Endothelial cell of umbilical vein (primary cell): ENCODE results near the gene HPF1. TPM values are rescaled to one million over a fixed set of nuclear protein-coding genes. Genes with fewer than 3 reads are reported as not detected.

Source experiments
- BruUV-seq: library from RNA; stranded (reverse); fragments of 400-500 nt; replicated peaks from 2 replicates; lab custom pipeline; 2021; lab: Mats Ljungman, UMichigan
- CTCF ChIA-PET: fragments of 300-600, 350-600 bp; sonication (Branson Sonifier 250); formaldehyde crosslinking; loops from one replicate; lab custom pipeline; 2021; ENCODE audit warnings: antibody characterized with exemption, inconsistent platforms; lab: Charles Lee
- POLR2A ChIA-PET: fragments of 300-600, 350-600 bp; sonication (Branson Sonifier 250); formaldehyde crosslinking; loops from one replicate; lab custom pipeline; 2021; ENCODE audit warnings: antibody characterized with exemption, inconsistent platforms; lab: Charles Lee
- DNase-seq: peaks from one replicate; pipeline ENCODE4 v3.0.0-alpha.2; 2011; ENCODE audit warnings: low read depth, low spot score
- FAIRE-seq: peaks from 2 replicates; lab custom pipeline; 2011; peaks lifted over from hg19 to GRCh38; lab: Jason Lieb, UNC
- H2AFZ ChIP-seq: 2 replicates; pipeline ENCODE4 v1.6.0; 2012; ENCODE audit warnings: low read depth, low read length, control low read depth, inconsistent platforms
- H3K27ac ChIP-seq: 2 replicates; pipeline ENCODE4 v1.5.1; 2011; ENCODE audit warnings: low read depth, mild to moderate bottlenecking, control low read depth, low read length, moderate library complexity; ENCODE audit not compliant: insufficient read depth
- H3K27me3 ChIP-seq, 2 experiments: 2 replicates each; pipeline versions ENCODE4 v1.6.0 to v1.6.1; 2011; ENCODE audit warnings: low read length in 2 of 2, mixed read lengths in 1 of 2; ENCODE audit not compliant: control insufficient read depth in 2 of 2, insufficient read depth in 2 of 2
- H3K36me3 ChIP-seq, 2 experiments: 2 replicates in 1 of 2; 3 replicates in 1 of 2; pipeline ENCODE4 v1.5.1; 2011; ENCODE audit warnings: low read length in 2 of 2, mild to moderate bottlenecking in 1 of 2, moderate library complexity in 1 of 2; ENCODE audit not compliant: control insufficient read depth in 2 of 2, insufficient read depth in 2 of 2; ENCODE audit errors: extremely low read depth in 1 of 2
- H3K4me1 ChIP-seq: 3 replicates; pipeline ENCODE4 v1.5.1; 2011; ENCODE audit warnings: mild to moderate bottlenecking, low read length; ENCODE audit not compliant: control insufficient read depth, insufficient read depth; ENCODE audit errors: extremely low read depth
- H3K4me2 ChIP-seq: 2 replicates; pipeline ENCODE4 v1.6.1; 2011; ENCODE audit warnings: low read length, control low read depth, mixed read lengths; ENCODE audit not compliant: insufficient read depth
- H3K4me3 ChIP-seq, 3 experiments: fragments of 200-600 bp in 1 of 3; sonication (generic), shearing (Covaris generic) in 1 of 3; replicated peaks in 1 of 3; 2 replicates each; pipeline ENCODE4 v1.5.1; 2011 to 2016; ENCODE audit warnings: control low read depth in 3 of 3, low read length in 3 of 3, mild to moderate bottlenecking in 2 of 3, inconsistent platforms in 1 of 3, low read depth in 1 of 3, moderate library complexity in 1 of 3; ENCODE audit not compliant: insufficient read depth in 1 of 3
- H3K79me2 ChIP-seq: 2 replicates; pipeline ENCODE4 v1.6.0; 2012; ENCODE audit warnings: low read length, inconsistent platforms; ENCODE audit not compliant: control insufficient read depth, insufficient read depth
- H3K9ac ChIP-seq: replicated peaks from 2 replicates; pipeline ENCODE3; 2011; ENCODE audit warnings: low read length, control low read depth; ENCODE audit not compliant: insufficient read depth; ENCODE audit errors: extremely low read depth
- H3K9me1 ChIP-seq: replicated peaks from 3 replicates; pipeline ENCODE4 v1.6.0; 2011; ENCODE audit warnings: mild to moderate bottlenecking, low read length; ENCODE audit not compliant: control insufficient read depth, insufficient read depth; ENCODE audit errors: extremely low read depth
- H3K9me3 ChIP-seq: replicated peaks from 2 replicates; pipeline ENCODE4 v1.5.1; 2012; ENCODE audit warnings: low read length, inconsistent platforms; ENCODE audit not compliant: control insufficient read depth, insufficient read depth
- H4K20me1 ChIP-seq: replicated peaks from 2 replicates; pipeline ENCODE3; 2011; ENCODE audit warnings: mild to moderate bottlenecking, low read length; ENCODE audit not compliant: control insufficient read depth, insufficient read depth; ENCODE audit errors: extremely low read depth
- EZH2 ChIP-seq: IDR thresholded peaks from 2 replicates; pipeline ENCODE4 v1.6.1; 2012; ENCODE audit warnings: borderline replicate concordance, low read depth, mild to moderate bottlenecking, moderate library complexity, low read length, inconsistent platforms; ENCODE audit not compliant: severe bottlenecking
- FOS ChIP-seq: IDR thresholded peaks from 2 replicates; pipeline ENCODE4 v1.6.1; 2011; ENCODE audit warnings: mild to moderate bottlenecking, low read length, moderate library complexity, borderline replicate concordance; ENCODE audit not compliant: insufficient read depth
- GATA2 ChIP-seq: IDR thresholded peaks from 2 replicates; pipeline ENCODE4 v1.7.0; 2011; ENCODE audit warnings: low read depth, mild to moderate bottlenecking, moderate library complexity, mixed read lengths, low read length; ENCODE audit not compliant: insufficient read length, insufficient read depth
- JUN ChIP-seq: IDR thresholded peaks from 2 replicates; pipeline ENCODE4 v1.6.1; 2011; ENCODE audit warnings: borderline replicate concordance, low read depth; ENCODE audit not compliant: insufficient read length, insufficient read depth
- POLR2A ChIP-seq: IDR thresholded peaks from 2 replicates; pipeline ENCODE4 v1.6.1; 2012; ENCODE audit warnings: low read depth, mild to moderate bottlenecking, control low read depth, low read length
- POLR2AphosphoS5 ChIP-seq: IDR thresholded peaks from 2 replicates; pipeline ENCODE4 v1.6.1; 2012; ENCODE audit warnings: low read depth, mild to moderate bottlenecking, control low read depth, low read length, moderate library complexity; ENCODE audit not compliant: insufficient read depth
- dilution Hi-C: fragments of 300-500 bp; cut with MboI; formaldehyde crosslinking; loops from one replicate; pipeline ENCODE4 v1.15.0; 2019; ENCODE audit warnings: low sequenced_read_pairs; ENCODE audit not compliant: extremely low pct_ligation_motif_present
- intact Hi-C: fragments of 100-400 bp; cut with micrococcal nuclease; formaldehyde crosslinking; loops from one replicate; pipeline ENCODE4 v1.10.0; 2022
- polyA plus RNA-seq, 4 experiments: library from polyadenylated mRNA; depleted of rRNA in 3 of 4; stranded (reverse) in 3 of 4; unstranded in 1 of 4; fragments of >200 nt; gene quantifications; 2 replicates each; pipeline versions ENCODE4 v1.2.1 to v1.2.3, GENCODE V29; 2011 to 2012; ENCODE audit warnings: missing spikeins in 1 of 4
- total RNA-seq: library from RNA; stranded (reverse); gene quantifications from 2 replicates; pipeline ENCODE4 v1.2.3, GENCODE V29; 2021
- TF ChIP-seq, protein P1 (sequence below): IDR thresholded peaks from 2 replicates; pipeline ENCODE4 v1.6.1; 2011; ENCODE audit not compliant: insufficient read depth, insufficient read length
- TF ChIP-seq, protein P2 (sequence below), 2 donors: IDR thresholded peaks; 1 replicate in 1 of 2; 2 replicates in 1 of 2; pipeline ENCODE4 v1.5.1; 2011; ENCODE audit warnings: low read length in 2 of 2, mild to moderate bottlenecking in 2 of 2, moderate library complexity in 2 of 2, control low read depth in 1 of 2, inconsistent platforms in 1 of 2, low read depth in 1 of 2; ENCODE audit not compliant: insufficient read depth in 1 of 2; ENCODE audit errors: extremely low read depth in 1 of 2

The HPF1 gene
- total and polyA plus RNA-seq, 2 donors (not counting 3 experiments of a cell fraction or from before 2014, with no cell fraction given), result 16.1 to 30.3 TPM

DNA sequence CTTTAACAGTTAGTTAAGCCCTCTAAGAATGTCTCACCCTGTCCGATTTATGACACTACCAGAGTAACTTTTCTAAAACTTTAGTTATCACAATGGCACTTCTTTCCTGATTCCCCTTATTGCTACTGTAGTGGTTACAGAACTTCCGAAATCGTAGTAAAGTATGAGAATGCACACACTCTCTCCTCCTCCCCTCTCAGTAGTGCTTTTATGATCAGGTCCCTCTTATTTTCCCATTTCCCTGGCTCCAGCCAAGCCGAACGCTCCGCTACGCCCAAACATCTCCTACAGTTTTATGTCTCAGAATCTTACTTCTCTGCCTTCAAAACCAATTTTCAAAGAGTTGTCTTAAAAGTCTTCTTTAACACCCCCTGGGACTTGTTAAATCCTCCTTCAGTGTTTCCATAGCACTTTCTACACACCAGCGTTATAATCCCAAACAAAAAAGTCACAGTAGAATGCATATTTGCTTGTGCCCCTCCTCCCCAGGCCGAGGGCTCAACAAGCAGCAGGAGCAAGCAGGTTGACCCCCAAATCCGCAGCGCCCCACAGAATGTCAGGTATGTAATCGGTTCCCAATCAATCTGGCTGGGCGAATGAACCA is 671 bp downstream of the HPF1 start:
- TF ChIP-seq, protein P1, sequence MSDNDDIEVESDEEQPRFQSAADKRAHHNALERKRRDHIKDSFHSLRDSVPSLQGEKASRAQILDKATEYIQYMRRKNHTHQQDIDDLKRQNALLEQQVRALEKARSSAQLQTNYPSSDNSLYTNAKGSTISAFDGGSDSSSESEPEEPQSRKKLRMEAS, result no peak
- TF ChIP-seq POLR2AphosphoS5 (no peak), GATA2 (no peak), EZH2 (no peak), POLR2A (no peak), FOS (no peak), JUN (no peak)
- TF ChIP-seq, protein P2, sequence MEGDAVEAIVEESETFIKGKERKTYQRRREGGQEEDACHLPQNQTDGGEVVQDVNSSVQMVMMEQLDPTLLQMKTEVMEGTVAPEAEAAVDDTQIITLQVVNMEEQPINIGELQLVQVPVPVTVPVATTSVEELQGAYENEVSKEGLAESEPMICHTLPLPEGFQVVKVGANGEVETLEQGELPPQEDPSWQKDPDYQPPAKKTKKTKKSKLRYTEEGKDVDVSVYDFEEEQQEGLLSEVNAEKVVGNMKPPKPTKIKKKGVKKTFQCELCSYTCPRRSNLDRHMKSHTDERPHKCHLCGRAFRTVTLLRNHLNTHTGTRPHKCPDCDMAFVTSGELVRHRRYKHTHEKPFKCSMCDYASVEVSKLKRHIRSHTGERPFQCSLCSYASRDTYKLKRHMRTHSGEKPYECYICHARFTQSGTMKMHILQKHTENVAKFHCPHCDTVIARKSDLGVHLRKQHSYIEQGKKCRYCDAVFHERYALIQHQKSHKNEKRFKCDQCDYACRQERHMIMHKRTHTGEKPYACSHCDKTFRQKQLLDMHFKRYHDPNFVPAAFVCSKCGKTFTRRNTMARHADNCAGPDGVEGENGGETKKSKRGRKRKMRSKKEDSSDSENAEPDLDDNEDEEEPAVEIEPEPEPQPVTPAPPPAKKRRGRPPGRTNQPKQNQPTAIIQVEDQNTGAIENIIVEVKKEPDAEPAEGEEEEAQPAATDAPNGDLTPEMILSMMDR (IDR thresholded peaks at IDR 0.05; ENCODE audit: extremely low read depth in 1 of 2, insufficient read depth in 1 of 2, low read depth in 1 of 2, low read length in 2 of 2), result no peak
- ChIA-PET POLR2A (interaction anchor here (1.1 kb wide), 1 partner anchor 97 kb away, joined by 3 read pairs; no protein-coding TSS in a partner anchor), CTCF (interaction anchor here (0.9 to 1.7 kb wide), 3 partner anchors 9 to 144 kb away, joined by 3 to 12 read pairs (median 3); partner anchors contain the start of gene NEK1)
- FAIRE-seq, result peak; percentile 69
- peaks cover 4 to 8% of the 10 kb centered on the region in 2 experiments for H3K27me3 ChIP-seq
- peak overlapping the region; percentile 99 for H3K4me2 ChIP-seq
- H3K9me3 ChIP-seq, result no peaks in the 10 kb centered on the region
- peak overlapping the region; percentile 83 to 97 (median 95) for H3K4me3 ChIP-seq
- peak overlapping the region; percentile 83 for H3K9ac ChIP-seq
- H3K9me1 ChIP-seq, result no peaks in the 10 kb centered on the region
- H2AFZ ChIP-seq, result peak overlapping the region; percentile 95
- dilution Hi-C loops (no loop called here), intact Hi-C loops (loop anchor here (2.0 kb wide), 2 partner anchors 92 to 144 kb away; partner anchors contain the start of gene NEK1)
- H3K27ac ChIP-seq, result peak overlapping the region; percentile 19
- BruUV-seq, result TSS peak; percentile 68
- H3K36me3 ChIP-seq, result peaks cover 0 to 2% of the 10 kb centered on the region in 2 experiments
- peaks cover 10% of the 10 kb centered on the region for H3K4me1 ChIP-seq
- no peaks in the 10 kb centered on the region for H4K20me1 ChIP-seq
- H3K79me2 ChIP-seq, result peaks cover 13% of the 10 kb centered on the region
- peak; percentile 12 for DNase-seq
